Urothelium cell line (cell line): ENCODE measurements around the gene TFDP1.

Experiments used
- DNase-seq: peaks from one replicate; pipeline ENCODE4 v3.0.0; 2011; ENCODE audit warnings: low spot score, mixed read lengths
- FAIRE-seq: peaks from 2 replicates; lab custom pipeline; 2011; peaks lifted over from hg19 to GRCh38; lab: Jason Lieb, UNC

Gene TFDP1

GRCh38 chr13:113584205-113584869 is at the start of gene TFDP1:
TSS of gene TFDP1 (plus strand) at chr13:113584753. CDS start at chr13:113585838, 1,085 bp downstream.
- DNase-seq (peak; percentile 100), FAIRE-seq (peak; percentile 99)

- FAIRE-seq: no peak
- no peak for DNase-seq
Observed at GRCh38 chr13:113535381-113535781, 49.2 kb upstream of the TFDP1 start.

GRCh38 chr13:113536461-113537110 is 48.0 kb upstream of the TFDP1 start:
- DNase-seq (no peak), FAIRE-seq (no peak)

GRCh38 chr13:113537205-113537604 is 47.3 kb upstream of the TFDP1 start:
- no peak for DNase-seq
- no peak for FAIRE-seq

DNA sequence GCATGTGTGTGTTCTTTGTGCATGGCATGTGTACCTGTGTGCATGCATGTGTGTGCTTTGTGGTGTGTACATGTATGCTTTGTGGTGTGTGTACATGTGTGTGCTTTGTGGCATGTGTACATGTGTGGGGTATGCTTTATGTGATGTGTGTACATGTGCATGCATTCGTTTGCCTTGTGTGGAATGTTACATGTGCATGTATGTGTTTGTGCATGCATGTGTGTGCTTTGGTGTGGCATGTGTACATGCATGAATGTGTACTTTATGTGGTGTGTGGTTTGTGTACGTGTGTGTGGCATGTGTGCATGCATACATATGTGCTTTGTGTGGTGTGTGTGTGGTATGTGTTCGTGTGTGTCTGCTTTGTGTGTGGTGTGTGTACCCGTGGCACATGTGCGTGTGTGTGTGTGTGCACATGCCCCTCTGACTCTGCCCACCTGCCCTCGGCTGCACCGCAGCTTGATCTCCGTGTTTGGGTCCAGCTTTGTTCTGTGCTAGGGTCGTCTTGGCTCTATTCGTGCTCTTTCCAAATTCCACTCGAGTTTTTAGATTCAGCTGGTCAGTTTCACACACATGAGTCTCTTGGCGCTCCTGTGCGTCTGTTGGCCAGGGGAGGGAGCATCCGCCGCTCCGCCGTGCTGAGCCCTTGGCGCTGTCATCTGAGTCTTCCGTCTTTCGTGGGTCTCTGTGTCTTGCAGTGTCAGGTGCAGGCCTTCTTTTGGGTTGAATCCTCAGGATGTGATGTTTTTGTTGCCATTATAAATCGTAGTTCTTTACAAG is 46.5 kb upstream of the TFDP1 start:
- peak; percentile 100 for FAIRE-seq

DNA sequence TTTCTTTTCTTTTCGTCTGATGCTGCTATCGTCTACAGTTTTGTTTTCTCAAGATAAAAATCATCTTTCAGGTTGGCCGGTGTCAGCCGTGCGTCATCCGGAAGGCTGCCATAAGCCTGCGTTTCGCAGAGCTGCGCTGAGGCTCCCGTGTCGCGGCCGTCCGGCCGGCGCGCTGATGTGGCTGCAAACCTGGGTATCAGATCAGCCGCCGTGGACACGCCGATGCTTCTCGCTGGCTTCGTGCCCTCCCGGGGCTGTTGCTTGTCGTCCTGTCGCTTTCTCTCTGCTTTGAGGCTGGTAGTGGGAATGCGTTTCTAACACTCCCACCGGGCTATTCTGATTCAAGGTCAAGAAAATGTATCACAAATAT is 45.9 kb upstream of the TFDP1 start:
- FAIRE-seq (no peak), DNase-seq (no peak)

More for the DNA sequence above, 46.5 kb upstream of the TFDP1 start:
- DNase-seq: no peak

DNA sequence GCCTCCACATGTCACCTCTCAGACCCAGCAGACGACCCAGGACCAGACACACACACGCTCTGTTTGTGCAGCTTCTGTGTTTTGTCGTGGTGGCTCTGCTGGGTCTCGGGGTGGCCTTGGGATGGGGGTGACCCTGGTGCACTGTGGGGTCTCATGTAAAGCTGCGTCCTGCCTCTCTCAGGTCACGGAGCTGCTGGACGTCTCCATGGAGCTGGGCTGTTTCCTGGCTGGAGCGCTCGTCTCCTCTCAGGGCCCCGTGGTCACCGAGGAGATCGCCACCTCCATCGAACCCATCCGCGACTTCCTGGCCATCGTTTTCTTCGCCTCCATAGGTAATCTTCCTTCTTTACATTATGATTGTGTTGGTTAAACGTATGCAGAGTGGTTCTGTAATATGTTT is 45.4 kb upstream of the TFDP1 start:
- no peak for FAIRE-seq
- DNase-seq: no peak

GRCh38 chr13:113539822-113540221 is 44.7 kb upstream of the TFDP1 start:
- no peak for DNase-seq
- peak; percentile 68 for FAIRE-seq

DNA sequence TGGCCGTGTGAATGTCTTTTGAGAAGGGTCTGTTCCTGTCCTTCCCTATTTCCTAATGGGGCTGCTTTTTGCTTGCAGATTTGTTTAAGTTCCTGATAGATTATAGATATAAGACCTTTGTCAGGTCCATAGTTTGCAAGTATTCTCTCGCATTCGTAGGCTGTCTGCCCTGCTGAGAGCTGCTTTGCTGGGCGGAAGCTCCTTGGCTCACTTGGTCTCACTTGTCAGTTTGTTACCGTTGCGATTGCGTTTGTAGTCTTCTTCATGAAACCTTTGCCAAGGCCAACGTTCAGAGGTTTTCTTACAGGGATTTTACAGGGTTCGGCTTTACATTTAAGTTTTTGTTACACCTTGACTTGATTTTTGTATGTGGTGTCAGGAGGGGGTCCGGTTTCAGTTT is 44.0 kb upstream of the TFDP1 start:
- DNase-seq (no peak), FAIRE-seq (peak; percentile 42)

GRCh38 chr13:113542751-113543424 is 41.7 kb upstream of the TFDP1 start:
- FAIRE-seq: no peak

DNA sequence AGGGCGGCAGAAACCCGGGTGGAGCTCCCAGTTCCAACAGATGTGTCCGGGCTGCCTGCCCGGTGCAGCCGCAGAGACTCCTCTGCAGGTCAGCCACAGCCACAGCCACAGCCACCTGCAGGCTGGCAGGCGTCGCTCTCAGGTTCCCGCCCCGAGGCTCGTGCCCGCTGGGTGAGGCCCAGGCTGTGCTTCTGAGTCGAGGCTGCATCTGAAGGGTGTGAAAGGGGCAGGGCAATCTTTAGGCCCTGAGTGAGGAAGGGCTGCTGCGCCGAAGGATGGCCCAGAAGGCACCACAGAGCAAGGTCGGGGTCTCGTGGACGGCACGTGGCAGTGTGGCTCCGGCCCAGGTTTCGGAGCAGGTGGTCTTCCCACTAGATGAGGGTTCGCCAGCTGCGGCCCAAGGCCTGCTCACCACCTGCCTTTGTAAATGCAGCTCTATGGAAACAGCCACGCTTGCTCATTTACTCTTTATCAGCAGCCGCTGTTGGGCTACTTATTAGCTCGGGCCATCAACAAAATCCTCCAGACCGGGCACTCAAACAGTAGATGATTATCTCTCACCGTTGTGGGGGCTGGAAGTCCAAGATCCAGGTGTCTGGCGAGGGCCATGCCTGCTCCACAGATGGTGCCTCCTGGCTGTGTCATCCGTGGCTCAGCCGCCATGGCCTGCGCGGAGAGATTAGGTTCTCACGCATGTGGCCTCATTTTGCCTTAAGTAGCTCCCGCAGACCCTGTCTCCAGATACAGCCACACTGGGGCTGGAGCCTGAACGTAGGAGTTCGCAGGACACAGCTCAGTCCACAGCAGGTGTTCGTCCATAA is 40.3 kb upstream of the TFDP1 start:
- FAIRE-seq (no peak), DNase-seq (no peak)

More at GRCh38 chr13:113542751-113543424, 41.7 kb upstream of the TFDP1 start:
- no peak for DNase-seq

DNA sequence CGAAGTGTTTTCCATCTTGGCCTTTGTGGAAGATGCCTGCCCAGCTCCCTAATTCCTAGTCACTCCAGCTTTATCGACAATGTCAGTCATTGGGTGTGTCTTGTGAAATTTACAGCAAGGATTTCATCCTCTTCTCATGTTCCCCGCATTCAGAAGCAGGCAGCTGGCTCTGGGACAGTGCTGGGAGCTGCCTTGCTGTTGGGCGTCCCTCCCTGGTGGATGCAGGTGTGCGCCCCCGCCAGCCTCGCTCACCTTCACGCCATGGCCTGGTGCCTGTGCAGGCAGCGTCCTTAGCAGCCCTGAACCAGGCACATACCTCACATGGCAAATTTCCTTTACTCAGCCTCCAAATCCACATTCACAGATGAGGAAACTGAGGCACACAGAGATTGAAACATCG is 39.7 kb upstream of the TFDP1 start:
- FAIRE-seq (peak; percentile 82), DNase-seq (no peak)

DNA sequence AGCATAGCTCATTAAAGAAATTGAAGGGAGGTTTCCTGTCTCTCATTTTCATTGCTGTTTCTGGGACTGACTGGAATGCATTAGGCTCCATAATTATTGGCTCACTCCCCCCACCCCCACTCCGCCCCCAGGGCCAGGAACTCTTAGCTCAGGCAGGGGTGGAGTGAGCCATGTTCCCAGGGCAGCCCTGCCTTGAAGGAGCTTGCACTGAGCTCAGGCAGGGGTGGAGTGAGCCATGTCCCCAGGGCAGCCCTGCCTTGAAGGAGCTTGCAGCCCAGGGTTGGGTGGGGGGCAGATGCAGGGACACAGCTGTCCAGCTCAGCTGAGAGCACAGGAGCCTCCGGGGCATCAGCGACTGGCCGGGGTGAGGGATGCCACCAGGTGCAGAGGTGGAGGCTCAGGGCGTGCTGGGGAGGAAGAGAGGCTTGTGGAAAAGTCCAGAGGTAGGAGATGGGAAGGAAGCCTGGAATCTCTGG is 39.1 kb upstream of the TFDP1 start:
- DNase-seq (no peak), FAIRE-seq (no peak)

GRCh38 chr13:113545931-113546516 is 38.5 kb upstream of the TFDP1 start:
- FAIRE-seq (no peak), DNase-seq (no peak)

GRCh38 chr13:113546571-113547237 is 37.8 kb upstream of the TFDP1 start:
- FAIRE-seq: no peak

GRCh38 chr13:113547238-113547971 is 37.1 kb upstream of the TFDP1 start:
- FAIRE-seq (no peak), DNase-seq (no peak)

More at GRCh38 chr13:113546571-113547237, 37.8 kb upstream of the TFDP1 start:
- DNase-seq: no peak

- FAIRE-seq: no peak
- DNase-seq: no peak
Observed at GRCh38 chr13:113548171-113548641, 36.3 kb upstream of the TFDP1 start.
